ENCODE results near the gene OR2C3.

Gene OR2C3

DNA sequence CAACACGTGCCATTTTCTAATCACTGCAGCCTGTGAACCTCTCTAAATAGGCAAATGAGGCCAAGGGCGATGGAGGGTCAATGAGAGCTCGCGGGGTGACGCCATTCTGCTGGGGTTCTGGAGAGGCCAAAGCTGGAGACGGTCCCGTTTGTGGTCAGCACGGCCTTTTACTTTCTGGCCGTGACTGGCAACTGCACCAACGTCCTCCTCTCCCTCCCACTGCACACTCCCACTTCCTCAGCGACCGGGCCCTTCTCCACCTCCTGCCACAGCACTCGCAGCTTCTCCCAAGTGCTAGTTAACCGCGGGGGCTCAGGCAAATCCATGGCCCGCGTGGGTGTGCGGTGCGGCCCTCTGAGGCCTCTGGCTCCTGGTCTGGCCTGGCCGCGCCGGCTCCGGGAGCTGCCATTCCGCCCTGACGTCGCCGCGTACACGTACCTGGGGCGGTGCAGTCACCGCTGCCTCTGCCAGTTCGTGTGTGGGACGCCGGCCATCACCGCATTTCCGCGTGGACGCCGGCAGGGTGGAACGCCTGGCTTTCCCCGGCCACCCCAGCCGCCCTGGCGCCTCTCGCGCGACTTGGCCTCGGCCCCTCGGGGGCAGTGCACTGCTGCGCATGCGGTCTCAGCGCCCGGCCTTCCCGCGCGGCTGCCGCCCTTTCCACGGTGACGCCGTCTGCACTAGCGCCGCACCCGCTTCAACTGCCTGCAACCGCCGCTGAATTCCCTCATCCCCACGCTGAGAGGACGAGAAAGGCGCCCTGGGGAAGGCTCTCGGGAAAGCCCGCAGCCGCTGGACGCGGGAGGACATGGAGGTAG lies 18.2 kb downstream of the OR2C3 start:
- Histone ChIP-seq H3F3A (ENCODE audit: insufficient read depth, low read length) (no peaks in the 10 kb centered on the region), H3K9ac (ENCODE audit: low read length) (no peak overlapping the region)

GRCh38 chr1:247506831-247507230 lies 29.4 kb downstream of the OR2C3 start:
- no peaks in the 10 kb centered on the region for H3K79me2 ChIP-seq (ENCODE audit: insufficient read depth, low read length)
- H2AFZ ChIP-seq (ENCODE audit: low read length), result no peak overlapping the region
- no peak overlapping the region for H3K4me3 ChIP-seq (ENCODE audit: low read depth, low read length, poor library complexity, severe bottlenecking)
- no peaks in the 10 kb centered on the region for H4K20me1 ChIP-seq (ENCODE audit: insufficient read depth, low read length)
- H3K9me3 ChIP-seq (ENCODE audit: low read length), result no peaks in the 10 kb centered on the region
- no peak overlapping the region for H3K4me2 ChIP-seq (ENCODE audit: low read length)
- no peak for TF ChIP-seq EZH2 (IDR thresholded peaks at IDR 0.05; ENCODE audit: borderline replicate concordance, low read length)
- TF ChIP-seq, protein P1, sequence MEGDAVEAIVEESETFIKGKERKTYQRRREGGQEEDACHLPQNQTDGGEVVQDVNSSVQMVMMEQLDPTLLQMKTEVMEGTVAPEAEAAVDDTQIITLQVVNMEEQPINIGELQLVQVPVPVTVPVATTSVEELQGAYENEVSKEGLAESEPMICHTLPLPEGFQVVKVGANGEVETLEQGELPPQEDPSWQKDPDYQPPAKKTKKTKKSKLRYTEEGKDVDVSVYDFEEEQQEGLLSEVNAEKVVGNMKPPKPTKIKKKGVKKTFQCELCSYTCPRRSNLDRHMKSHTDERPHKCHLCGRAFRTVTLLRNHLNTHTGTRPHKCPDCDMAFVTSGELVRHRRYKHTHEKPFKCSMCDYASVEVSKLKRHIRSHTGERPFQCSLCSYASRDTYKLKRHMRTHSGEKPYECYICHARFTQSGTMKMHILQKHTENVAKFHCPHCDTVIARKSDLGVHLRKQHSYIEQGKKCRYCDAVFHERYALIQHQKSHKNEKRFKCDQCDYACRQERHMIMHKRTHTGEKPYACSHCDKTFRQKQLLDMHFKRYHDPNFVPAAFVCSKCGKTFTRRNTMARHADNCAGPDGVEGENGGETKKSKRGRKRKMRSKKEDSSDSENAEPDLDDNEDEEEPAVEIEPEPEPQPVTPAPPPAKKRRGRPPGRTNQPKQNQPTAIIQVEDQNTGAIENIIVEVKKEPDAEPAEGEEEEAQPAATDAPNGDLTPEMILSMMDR (IDR thresholded peaks at IDR 0.05; ENCODE audit: low read length), result no peak
- H3K4me1 ChIP-seq (ENCODE audit: insufficient read depth, low read length, severe bottlenecking), result no peaks in the 10 kb centered on the region
- H3K27ac ChIP-seq (ENCODE audit: low read depth, low read length, poor library complexity, severe bottlenecking), result no peak overlapping the region
- H3K36me3 ChIP-seq (ENCODE audit: insufficient read depth, low read length), result no peaks in the 10 kb centered on the region
- no peaks in the 10 kb centered on the region for H3K27me3 ChIP-seq (ENCODE audit: insufficient read depth, low read length)
- no peaks in the 10 kb centered on the region for H3F3A ChIP-seq (ENCODE audit: insufficient read depth, low read length)
- no peak overlapping the region for H3K9ac ChIP-seq (ENCODE audit: low read length)
- H3K9me2 ChIP-seq (ENCODE audit: low read depth, low read length), result no peaks in the 10 kb centered on the region

More for the DNA sequence above, 18.2 kb downstream of the OR2C3 start:
- H3K9me2 ChIP-seq (ENCODE audit: low read depth, low read length), result no peaks in the 10 kb centered on the region
- H3K4me3 ChIP-seq (ENCODE audit: low read depth, low read length, poor library complexity, severe bottlenecking), result no peak overlapping the region
- no peaks in the 10 kb centered on the region for H3K79me2 ChIP-seq (ENCODE audit: insufficient read depth, low read length)
- TF ChIP-seq, protein P1 (IDR thresholded peaks at IDR 0.05; ENCODE audit: low read length), result no peak
- TF ChIP-seq EZH2 (IDR thresholded peaks at IDR 0.05; ENCODE audit: borderline replicate concordance, low read length), result no peak
- H3K27ac ChIP-seq (ENCODE audit: low read depth, low read length, poor library complexity, severe bottlenecking), result no peak overlapping the region
- no peaks in the 10 kb centered on the region for H3K9me3 ChIP-seq (ENCODE audit: low read length)
- H3K4me1 ChIP-seq (ENCODE audit: insufficient read depth, low read length, severe bottlenecking), result no peaks in the 10 kb centered on the region
- H3K36me3 ChIP-seq (ENCODE audit: insufficient read depth, low read length), result no peaks in the 10 kb centered on the region
- no peak overlapping the region for H2AFZ ChIP-seq (ENCODE audit: low read length)
- no peak overlapping the region for H3K4me2 ChIP-seq (ENCODE audit: low read length)
- H4K20me1 ChIP-seq (ENCODE audit: insufficient read depth, low read length), result no peaks in the 10 kb centered on the region
- no peaks in the 10 kb centered on the region for H3K27me3 ChIP-seq (ENCODE audit: insufficient read depth, low read length)

DNA sequence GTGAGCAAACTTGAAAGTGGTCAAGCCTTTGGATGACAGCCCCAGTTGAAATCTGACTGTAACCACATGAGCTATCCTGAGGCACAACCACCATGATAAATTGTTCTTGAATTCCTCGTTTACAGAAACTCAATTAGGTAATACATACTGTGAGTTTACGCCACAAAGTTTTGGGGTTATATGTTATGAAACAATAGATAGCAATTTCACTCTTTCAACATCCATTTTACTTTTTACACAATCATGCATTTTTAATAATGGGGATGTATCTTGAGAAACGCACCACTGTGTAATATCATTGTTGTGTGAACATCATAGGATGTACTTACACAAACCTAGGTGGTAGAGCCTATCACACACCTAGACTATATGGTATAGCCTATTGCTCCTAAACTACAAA lies 35.4 kb downstream of the OR2C3 start:
- Histone ChIP-seq H3K4me2 (ENCODE audit: low read length) (no peak overlapping the region), H3K4me1 (ENCODE audit: insufficient read depth, low read length, severe bottlenecking) (no peaks in the 10 kb centered on the region), H3K4me3 (ENCODE audit: low read depth, low read length, poor library complexity, severe bottlenecking) (no peak overlapping the region), H3K27ac (ENCODE audit: low read depth, low read length, poor library complexity, severe bottlenecking) (no peak overlapping the region), H3F3A (ENCODE audit: insufficient read depth, low read length) (no peaks in the 10 kb centered on the region), H3K9me2 (ENCODE audit: low read depth, low read length) (no peaks in the 10 kb centered on the region), H3K79me2 (ENCODE audit: insufficient read depth, low read length) (no peaks in the 10 kb centered on the region), H3K36me3 (ENCODE audit: insufficient read depth, low read length) (no peaks in the 10 kb centered on the region), H4K20me1 (ENCODE audit: insufficient read depth, low read length) (no peaks in the 10 kb centered on the region), H2AFZ (ENCODE audit: low read length) (no peak overlapping the region), H3K9ac (ENCODE audit: low read length) (no peak overlapping the region), H3K27me3 (ENCODE audit: insufficient read depth, low read length) (no peaks in the 10 kb centered on the region), H3K9me3 (ENCODE audit: low read length) (no peaks in the 10 kb centered on the region)
- no peak for TF ChIP-seq EZH2 (IDR thresholded peaks at IDR 0.05; ENCODE audit: borderline replicate concordance, low read length)
- TF ChIP-seq, protein P1 (IDR thresholded peaks at IDR 0.05; ENCODE audit: low read length), result no peak
